Left forelimb (tissue), 1 donor: ENCODE results near the gene TUBB3.

Source experiments
- DNase-seq: peaks from one replicate; pipeline ENCODE4 v3.0.0-alpha.2; 2018; ENCODE audit warnings: low spot score

The TUBB3 gene

DNA sequence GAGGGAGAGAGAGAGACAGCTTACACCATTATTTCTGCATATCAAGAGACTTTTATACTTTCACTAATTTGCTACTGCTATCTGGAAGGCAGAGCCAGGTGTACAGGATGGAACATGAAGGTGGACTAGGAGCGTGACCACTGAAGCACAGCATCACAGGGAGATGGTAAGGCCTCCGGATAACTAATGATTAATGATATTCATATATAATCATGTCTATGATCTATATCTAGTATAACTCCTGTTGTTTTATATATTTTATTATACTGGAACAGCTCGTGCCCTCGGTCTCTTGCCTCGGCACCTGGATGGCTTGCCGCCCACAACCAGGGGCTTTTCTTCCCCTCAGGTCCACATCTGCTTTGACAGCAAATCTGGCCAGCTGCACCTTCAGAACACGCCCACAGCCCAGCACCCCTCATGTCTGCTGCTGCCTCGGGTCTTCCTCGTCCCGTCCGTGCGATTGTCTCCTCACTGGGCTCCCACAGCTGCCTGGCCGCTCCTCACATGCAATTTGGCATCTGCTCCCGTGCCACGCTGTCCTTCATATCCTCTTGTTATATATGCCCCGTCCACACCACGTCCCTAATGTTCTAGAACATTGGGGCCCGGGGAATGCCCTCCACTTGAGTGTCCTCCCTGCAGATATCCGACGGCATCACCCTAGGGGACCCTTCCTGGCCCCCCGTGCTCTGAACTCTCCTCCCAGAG is 15.2 kb downstream of the TUBB3 start:
- DNase-seq, result no peak

DNA sequence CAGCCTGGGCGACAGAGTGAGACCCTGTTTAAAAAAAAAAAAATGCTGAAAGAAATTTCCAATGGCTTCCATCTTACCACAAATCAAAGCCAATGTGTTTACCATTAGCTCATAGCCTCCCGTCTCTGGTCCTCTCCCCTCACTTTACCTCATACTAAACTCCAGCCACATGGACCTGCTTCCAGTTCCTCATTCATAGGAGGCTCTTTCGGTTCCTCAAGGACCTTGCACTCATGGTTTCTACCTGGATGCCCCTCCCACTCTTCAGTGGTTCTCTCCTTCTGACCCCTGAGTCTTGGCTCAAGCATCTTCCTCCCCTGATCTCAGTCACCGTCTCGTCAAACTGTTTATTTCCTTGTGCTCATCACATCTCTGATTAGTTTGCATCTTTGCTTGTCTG is 21.6 kb downstream of the TUBB3 start:
- DNase-seq, result no peak

GRCh38 chr16:89945654-89946053 is 22.5 kb downstream of the TUBB3 start:
- no peak for DNase-seq

GRCh38 chr16:89946515-89946914 is 23.4 kb downstream of the TUBB3 start:
- DNase-seq, result no peak

- no peak for DNase-seq
Observed at GRCh38 chr16:89949121-89949742, 26.1 kb downstream of the TUBB3 start.

GRCh38 chr16:89949756-89950155 is 26.6 kb downstream of the TUBB3 start:
- DNase-seq, result no peak

DNA sequence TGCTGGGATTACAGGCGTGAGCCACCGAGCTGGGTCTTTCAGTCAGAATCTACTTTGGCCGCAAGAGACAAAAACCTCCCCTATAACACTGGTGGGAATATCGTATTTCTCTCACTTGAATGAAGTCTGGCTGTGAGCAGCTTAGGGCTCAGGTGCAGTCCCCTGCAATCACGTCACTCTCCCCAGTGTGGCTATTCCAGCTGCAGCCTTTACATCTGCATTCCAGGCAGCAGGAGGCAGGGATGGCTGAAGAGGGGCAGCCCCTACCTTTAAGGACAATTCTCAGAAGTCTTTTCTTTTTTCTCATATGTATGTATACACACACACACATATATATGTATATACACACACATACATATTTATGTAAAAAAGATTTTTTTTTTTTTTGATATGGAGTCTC is 28.4 kb downstream of the TUBB3 start:
- no peak for DNase-seq

- DNase-seq, result no peak
Observed at GRCh38 chr16:89952049-89952448, 28.9 kb downstream of the TUBB3 start.

GRCh38 chr16:89952551-89952950 is 29.4 kb downstream of the TUBB3 start:
- DNase-seq, result no peak

DNA sequence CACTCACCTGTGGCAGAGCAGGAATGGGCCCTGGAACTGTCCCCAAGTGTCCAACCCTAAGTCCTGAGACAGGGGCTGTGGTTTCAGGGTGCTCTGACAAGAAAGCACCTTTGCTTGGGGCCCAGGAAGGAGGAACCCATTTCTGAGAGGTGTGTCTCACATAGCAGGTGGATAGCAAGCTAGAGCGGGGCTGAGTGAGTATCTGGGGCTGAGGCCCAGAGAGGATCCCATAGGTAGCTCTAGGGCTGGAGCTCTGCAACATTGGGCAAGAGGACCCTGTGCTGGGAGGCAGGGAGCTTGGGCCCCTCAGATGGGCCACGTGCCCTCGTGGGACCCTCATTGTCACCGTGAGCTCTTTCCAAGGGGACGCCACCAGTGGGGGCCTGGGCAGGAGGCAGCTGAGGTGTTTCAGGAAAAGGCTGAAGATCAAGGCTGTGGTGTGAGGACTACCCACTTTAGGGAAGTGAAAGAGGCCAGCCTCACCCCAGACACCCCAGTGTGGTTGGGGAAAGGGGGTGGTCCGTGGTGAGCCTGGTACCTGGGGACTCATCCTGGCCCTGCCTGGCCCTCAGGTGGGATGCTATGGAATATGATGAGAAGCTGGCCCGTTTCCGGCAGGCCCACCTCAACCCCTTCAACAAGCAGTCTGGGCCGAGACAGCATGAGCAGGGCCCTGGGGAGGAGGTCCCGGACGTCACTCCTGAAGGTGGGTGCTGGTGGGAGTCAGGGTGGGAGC is 30.7 kb downstream of the TUBB3 start:
- no peak for DNase-seq

- no peak for DNase-seq
Observed at GRCh38 chr16:89954462-89954861, 31.3 kb downstream of the TUBB3 start.

- DNase-seq, result no peak
Observed at GRCh38 chr16:89955001-89955685, 32.0 kb downstream of the TUBB3 start.

- no peak for DNase-seq
Observed at GRCh38 chr16:89956505-89957215, 33.5 kb downstream of the TUBB3 start.

- DNase-seq, result no peak
Observed at GRCh38 chr16:89957216-89957785, 34.2 kb downstream of the TUBB3 start.

DNA sequence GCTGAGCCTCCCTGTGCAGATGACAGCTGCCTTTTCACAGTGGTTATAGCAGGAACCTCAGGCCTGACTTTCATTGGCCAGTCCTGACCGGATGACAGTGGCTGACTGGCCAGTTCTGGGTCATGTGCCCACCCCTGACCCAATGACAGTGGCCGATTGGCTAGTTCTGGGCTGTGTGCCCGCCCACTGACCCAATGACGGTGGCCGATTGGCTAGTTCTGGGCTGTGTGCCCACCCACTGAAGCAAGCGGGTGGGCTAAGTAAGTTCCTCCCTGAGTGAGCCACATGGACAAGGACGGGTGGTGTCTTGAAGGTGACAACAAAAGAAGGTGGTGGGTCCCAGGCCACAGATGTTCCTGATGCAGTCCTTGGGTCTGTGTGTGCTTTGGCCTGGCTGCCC is 34.9 kb downstream of the TUBB3 start:
- DNase-seq, result no peak

DNA sequence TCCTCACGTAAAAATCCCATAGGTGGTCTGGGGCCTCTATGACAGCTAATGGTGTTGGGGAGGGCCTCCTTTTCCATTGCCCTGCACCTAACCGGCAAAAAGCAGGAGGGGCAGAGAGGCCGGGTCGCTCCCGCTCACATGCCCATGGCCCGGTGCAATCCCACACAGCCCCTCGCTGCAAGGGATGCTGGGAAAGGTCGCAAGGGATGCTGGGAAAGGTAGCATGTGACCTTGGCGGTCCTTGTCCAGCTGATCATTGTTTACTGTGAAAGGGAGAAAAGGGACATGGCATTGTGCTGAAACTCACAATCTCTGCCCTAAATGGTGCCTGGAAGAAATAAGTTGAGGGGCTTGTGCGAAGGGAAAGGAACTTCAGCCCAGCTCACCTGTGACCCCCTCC is 35.5 kb downstream of the TUBB3 start:
- DNase-seq, result no peak

DNA sequence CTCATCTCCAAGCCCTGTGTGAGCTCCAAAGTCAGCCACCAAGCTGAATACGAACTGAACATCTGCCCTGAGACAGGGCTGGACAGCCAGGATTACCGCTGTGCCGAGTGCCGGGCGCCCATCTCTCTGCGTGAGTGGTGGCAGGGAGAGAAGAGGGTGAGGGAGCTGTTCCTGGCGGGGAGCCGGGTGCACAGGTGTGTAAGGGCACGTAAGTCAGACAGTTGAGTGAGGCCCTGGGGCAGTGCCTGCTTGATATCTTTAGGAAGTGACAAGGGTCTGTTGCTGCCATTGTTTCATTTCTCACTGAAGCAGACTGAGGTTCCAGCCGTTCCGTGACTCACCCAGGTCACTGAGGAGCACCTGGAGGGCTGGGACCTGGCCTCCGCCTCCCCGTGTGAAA is 37.8 kb downstream of the TUBB3 start:
- no peak for DNase-seq

DNA sequence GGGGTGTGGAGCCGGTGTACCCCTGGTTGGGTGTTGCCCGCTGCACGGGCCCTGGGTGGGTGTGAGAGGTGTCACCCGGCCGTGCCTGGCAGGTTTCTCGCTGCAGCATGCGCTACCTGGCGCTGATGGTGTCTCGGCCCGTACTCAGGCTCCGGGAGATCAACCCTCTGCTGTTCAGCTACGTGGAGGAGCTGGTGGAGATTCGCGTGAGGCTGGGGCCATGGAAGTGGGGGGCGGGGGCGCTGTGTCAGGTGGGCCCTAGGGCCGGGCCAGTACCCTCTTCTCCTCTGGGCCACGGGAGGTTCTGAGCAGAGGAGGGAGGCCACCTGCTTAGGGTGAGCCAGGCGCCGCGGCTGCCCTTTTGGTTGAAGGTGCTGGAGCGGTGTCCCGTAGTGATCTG is 38.8 kb downstream of the TUBB3 start:
- DNase-seq, result no peak

DNA sequence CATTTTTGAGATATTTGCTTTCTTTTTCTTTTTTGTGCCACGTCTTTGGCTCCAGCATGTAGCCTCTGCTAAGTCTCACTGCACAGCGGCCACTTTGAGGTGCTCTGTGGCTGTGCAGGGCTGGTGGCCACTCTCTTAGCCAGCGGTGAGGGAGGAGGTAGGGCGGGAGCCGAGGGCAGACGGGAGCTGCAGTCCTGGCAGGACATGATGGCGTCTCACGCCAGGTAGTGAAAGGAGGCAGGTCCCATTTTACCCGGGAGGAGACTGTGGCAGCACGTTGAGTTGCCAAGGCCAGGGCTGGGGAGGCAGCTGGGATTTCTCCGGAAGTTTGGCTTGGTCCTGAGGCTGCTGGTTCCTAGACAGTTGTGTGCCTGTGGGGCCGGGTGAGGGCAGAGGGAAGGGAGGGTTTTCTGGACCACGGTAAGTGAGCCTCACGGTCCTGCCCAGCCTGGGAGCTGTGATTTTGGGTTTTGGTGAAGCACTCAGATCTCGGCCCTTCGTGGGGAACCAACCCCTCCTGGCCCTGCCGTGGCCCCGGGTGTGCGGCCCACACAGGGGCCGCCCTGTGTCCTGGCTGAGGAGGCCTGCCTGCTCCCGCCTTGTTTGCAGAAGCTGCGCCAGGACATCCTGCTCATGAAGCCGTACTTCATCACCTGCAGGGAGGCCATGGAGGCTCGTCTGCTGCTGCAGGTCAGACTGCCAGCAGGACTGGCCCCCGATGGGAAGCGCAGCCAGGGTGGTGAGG is 39.8 kb downstream of the TUBB3 start:
- no peak for DNase-seq

GRCh38 chr16:89964201-89964600 is 41.1 kb downstream of the TUBB3 start:
- no peak for DNase-seq
